Measurements from ENCODE around the gene CDKL4.

DNA sequence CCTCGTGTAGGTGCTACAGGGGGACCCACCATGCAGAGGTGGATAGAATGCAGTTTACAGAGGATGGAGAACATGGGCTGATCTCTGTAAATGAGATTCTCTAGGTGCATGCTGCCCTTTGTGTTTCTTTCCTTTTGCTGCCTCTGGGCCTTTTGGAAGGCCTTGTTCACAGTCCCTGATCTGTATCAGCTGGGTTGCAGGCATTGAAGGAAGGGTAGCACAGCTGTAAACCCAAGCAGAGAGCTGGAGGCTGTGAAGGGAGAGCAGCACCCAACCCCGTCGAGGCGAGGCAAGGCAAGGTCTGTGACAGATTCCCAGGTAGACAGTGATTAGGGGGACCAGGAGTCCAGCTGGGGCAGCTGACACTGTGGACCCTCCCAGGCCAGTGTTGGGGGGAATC, 66.8 kb downstream of the CDKL4 start:
- TF ChIP-seq POLR2A (IDR thresholded peaks at IDR 0.05; ENCODE audit: low read depth, low read length) (no peak), SPI1 (IDR thresholded peaks at IDR 0.05; ENCODE audit: low read depth, low read length) (no peak), POLR2AphosphoS5 (IDR thresholded peaks at IDR 0.05; ENCODE audit: low read depth, low read length) (no peak), POU2F2 (IDR thresholded peaks at IDR 0.05; ENCODE audit: low read depth, low read length) (no peak), TAF1 (IDR thresholded peaks at IDR 0.05; ENCODE audit: low read depth, low read length) (no peak)

Data from GM12891 (cell line).